Activated T-helper 1 cell treated with anti-CD3 and anti-CD28 coated beads, Interleukin-12 subunit alpha, Interleukin-12 subunit beta, Interleukin-2, Interleukin-4 antibody, amounts not matched to agents 30 ng/mL and 10 ng/mL and 1 ng/mL, durations not matched to agents 14 hours and 24 hours and 36 hours (primary cell): ENCODE data around the gene RNF20. TPM values are rescaled to one million over a fixed set of nuclear protein-coding genes. Genes with fewer than 3 reads are reported as not detected.
"Not testable (repeated sequence)": the region's sequence is repeated elsewhere in the genome, so short reads cannot be mapped to it uniquely, and the experiment has no call there.

Source experiments
- DNase-seq: peaks from one replicate; pipeline ENCODE4 v3.0.0; 2021; ENCODE audit warnings: low spot score
- H3K27ac Mint-ChIP-seq: one replicate; pipeline ENCODE4 v1.8.0; 2021; ENCODE audit warnings: mild to moderate bottlenecking, mixed read lengths
- H3K27me3 Mint-ChIP-seq: one replicate; pipeline ENCODE4 v1.8.0; 2022; ENCODE audit warnings: mild to moderate bottlenecking, moderate library complexity, mixed read lengths; ENCODE audit not compliant: insufficient read depth
- H3K36me3 Mint-ChIP-seq: one replicate; pipeline ENCODE4 v1.8.0; 2021; ENCODE audit warnings: low read depth, mixed read lengths
- H3K4me1 Mint-ChIP-seq: one replicate; pipeline ENCODE4 v1.8.0; 2021; ENCODE audit warnings: low read depth, mixed read lengths
- H3K4me3 Mint-ChIP-seq: one replicate; pipeline ENCODE4 v1.8.0; 2021; ENCODE audit warnings: mild to moderate bottlenecking, moderate library complexity, mixed read lengths
- H3K9me3 Mint-ChIP-seq: one replicate; pipeline ENCODE4 v1.8.0; 2021; ENCODE audit warnings: mixed read lengths
- intact Hi-C: fragments of 100-400 bp; cut with micrococcal nuclease; formaldehyde crosslinking; loops from one replicate; pipeline ENCODE4 v1.15.1; 2024
- total RNA-seq: library from RNA; stranded (reverse); gene quantifications from 2 replicates; pipeline ENCODE4 v1.2.3, GENCODE V29; 2022

The RNF20 gene
- total RNA-seq, 1 donor from 2014 or later, result 45.9 TPM

DNA sequence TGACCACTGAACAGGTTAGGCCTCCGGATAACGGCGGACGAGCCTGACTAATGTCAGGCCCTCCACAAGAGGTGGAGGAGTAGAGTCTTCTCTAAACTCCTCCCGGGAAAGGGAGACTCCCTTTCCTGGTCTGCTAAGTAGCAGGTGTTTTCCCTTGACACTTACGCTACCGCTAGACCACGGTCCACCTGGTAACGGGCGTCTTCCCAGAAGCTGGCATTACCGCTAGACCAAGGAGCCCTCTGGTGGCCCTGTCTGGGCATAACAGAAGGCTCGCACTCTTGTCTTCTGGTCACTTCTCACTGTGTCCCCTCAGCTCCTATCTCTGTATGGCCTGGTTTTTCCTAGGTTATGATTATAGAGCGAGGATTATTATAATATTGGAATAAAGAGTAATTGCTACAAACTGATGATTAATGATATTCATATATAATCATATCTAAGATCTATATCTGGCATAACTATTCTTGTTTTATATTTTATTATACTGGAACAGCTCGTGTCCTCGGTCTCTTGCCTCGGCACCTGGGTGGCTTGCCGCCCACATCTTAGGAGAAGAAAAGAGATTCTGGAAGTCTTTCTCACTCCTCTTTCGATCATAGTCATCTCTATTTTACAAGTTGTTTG lies 15.9 kb downstream of the RNF20 start:
- intact Hi-C loops, H3K27me3 Mint-ChIP-seq, H3K4me1 Mint-ChIP-seq, H3K9me3 Mint-ChIP-seq, H3K27ac Mint-ChIP-seq, DNase-seq, H3K4me3 Mint-ChIP-seq: not testable (repeated sequence)
- H3K36me3 Mint-ChIP-seq, result peaks cover 65% of the 10 kb centered on the region

DNA sequence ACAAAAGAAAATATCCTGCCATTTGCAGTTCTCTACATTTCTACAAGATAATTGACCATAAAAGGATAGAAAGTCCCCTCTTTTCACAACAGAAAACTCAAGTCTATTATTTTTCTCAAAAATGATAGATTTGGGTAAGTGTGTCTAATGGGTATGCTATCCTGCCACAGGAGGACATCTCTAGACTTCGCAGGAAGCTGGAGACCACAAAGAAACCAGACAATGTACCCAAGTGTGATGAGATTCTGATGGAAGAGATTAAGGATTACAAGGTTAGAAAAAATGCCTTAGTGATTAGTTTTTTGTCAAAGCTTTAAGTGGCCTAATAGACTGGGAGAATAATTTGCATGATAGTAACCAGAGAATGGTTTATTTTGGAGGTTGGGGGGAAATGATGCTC lies 28.1 kb downstream of the RNF20 start:
- peaks cover 9% of the 10 kb centered on the region for H3K4me1 Mint-ChIP-seq
- H3K27me3 Mint-ChIP-seq, result no peaks in the 10 kb centered on the region
- no peak overlapping the region for H3K27ac Mint-ChIP-seq
- intact Hi-C loops, result no loop called here
- H3K9me3 Mint-ChIP-seq, result peaks cover 22% of the 10 kb centered on the region
- no peak overlapping the region for H3K4me3 Mint-ChIP-seq
- no peak for DNase-seq
- H3K36me3 Mint-ChIP-seq, result peaks cover 65% of the 10 kb centered on the region

DNA sequence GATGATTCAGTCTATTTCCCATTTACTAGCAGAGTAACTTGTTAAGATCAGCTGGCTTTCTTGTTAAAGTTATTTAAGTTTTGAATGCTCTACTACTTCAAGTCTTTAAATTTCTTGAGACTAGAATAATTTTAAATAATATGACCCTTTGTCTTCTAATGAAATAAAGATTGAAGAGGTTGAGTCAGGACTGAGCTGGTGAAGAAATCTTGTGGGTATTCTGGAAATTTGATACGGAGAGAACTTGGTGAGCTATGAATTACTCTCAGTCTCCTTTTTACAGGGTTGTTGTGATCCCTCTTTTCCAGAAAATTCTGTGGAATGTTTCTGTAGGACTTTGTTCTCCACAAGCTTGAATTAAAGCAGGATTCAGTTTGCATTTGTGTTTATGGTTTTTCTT lies 29.3 kb downstream of the RNF20 start:
- Mint-ChIP-seq H3K4me3 (no peak overlapping the region), H3K27me3 (no peaks in the 10 kb centered on the region), H3K4me1 (peaks cover 16% of the 10 kb centered on the region), H3K36me3 (peaks cover 56% of the 10 kb centered on the region), H3K27ac (no peak overlapping the region), H3K9me3 (peaks cover 22% of the 10 kb centered on the region)
- DNase-seq, result no peak
- intact Hi-C loops, result no loop called here

DNA sequence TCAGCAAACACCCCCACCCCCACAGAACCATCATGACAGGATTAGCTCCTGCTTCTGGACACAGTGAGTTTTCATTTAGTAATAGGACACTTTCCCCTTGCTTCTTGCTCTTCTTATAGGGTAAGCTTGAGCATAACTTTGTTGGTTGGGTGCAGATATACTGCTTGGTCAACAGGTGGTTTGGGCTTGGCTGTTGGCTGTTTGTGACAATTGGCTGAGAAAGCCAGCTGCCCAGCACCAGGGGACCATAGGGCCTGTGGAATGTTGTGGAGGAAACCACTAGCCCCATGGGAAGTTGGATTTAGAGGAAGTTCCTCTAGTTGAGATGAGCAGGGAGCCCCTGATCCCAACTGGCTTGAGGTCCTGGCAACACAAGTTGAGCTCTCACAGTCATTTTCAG lies 30.6 kb downstream of the RNF20 start:
- Mint-ChIP-seq H3K4me3 (no peak overlapping the region), H3K4me1 (peaks cover 16% of the 10 kb centered on the region), H3K9me3 (peaks cover 9% of the 10 kb centered on the region), H3K36me3 (peaks cover 44% of the 10 kb centered on the region), H3K27ac (no peak overlapping the region), H3K27me3 (no peaks in the 10 kb centered on the region)
- intact Hi-C loops, result no loop called here
- no peak for DNase-seq

DNA sequence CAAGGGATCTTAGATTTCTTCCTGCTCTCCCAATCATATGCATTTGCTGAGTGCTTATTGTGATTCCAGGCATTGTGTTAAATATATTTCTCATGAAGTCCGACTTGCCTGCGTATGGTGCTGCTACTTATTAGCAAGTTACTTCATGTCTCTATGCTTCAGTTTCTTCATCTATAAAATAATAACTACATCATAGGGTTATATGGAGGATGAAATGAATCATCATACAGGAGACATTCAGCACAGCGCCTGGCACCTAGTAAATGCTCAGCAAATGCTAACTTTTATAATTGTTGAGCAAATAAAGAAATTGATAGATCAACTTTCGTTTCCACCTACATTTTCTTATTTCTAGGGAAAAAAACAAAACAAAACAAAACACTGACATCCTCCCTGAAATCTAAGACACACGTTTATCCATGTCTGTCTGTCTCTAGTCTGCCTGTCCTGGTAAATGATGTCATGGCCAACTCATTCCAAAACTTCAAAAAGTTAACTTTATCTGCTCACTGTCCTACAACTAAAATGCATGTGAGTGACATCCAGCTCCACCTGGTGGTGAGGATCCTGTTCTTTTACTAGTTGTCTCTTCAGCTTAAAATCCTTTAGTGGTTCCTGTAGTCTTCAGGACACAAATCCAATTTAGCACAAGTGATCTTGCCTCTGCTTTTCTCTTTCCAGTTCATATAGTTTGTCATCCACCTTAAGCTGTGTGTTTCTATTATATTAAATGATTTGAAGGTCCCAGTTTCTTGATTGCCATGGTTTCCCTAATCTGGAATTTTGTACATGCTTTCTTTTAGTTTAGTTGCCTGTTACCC lies 33.5 kb downstream of the RNF20 start:
- no peak for DNase-seq
- Mint-ChIP-seq H3K4me3 (no peak overlapping the region), H3K27me3 (no peaks in the 10 kb centered on the region), H3K27ac (no peak overlapping the region), H3K36me3 (peaks cover 21% of the 10 kb centered on the region), H3K4me1 (peaks cover 23% of the 10 kb centered on the region), H3K9me3 (no peaks in the 10 kb centered on the region)
- intact Hi-C loops, result loop anchor here (1.0 kb wide), 1 partner anchor 108 kb away; no protein-coding TSS in a partner anchor

DNA sequence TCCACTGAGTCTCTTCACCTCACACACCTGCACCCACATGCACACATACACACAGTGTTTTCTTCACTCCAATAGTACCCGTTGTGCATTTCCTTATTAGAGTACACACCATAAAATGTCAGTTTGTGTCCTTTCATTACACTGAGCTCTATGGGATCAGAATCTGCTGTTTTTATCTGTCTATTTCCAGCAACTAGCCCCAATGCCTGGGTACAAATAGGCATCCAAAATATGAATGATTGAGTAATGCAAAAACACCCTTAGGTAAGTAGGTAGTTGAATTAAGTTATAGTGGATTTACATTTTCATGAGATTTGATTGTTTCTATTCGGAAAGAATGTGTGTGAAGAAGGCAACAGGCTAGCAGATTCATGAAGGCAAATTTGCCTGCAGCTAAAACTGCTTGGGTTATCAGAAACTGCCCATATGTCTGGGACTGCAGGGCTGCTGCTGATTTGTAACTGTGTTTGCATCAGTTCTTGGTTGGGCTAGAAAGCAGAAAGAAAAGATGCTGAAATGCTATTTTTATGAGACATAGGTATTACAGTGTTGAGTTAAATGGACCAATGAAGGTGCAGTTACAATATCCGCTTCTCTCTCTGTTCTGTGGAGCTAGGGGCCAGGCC lies 34.2 kb downstream of the RNF20 start:
- no peaks in the 10 kb centered on the region for H3K9me3 Mint-ChIP-seq
- no peak overlapping the region for H3K4me3 Mint-ChIP-seq
- peaks cover 28% of the 10 kb centered on the region for H3K4me1 Mint-ChIP-seq
- no peak overlapping the region for H3K27ac Mint-ChIP-seq
- DNase-seq, result no peak
- intact Hi-C loops, result loop anchor here (1.0 kb wide), 1 partner anchor 109 kb away; no protein-coding TSS in a partner anchor
- no peaks in the 10 kb centered on the region for H3K27me3 Mint-ChIP-seq
- H3K36me3 Mint-ChIP-seq, result peaks cover 16% of the 10 kb centered on the region

DNA sequence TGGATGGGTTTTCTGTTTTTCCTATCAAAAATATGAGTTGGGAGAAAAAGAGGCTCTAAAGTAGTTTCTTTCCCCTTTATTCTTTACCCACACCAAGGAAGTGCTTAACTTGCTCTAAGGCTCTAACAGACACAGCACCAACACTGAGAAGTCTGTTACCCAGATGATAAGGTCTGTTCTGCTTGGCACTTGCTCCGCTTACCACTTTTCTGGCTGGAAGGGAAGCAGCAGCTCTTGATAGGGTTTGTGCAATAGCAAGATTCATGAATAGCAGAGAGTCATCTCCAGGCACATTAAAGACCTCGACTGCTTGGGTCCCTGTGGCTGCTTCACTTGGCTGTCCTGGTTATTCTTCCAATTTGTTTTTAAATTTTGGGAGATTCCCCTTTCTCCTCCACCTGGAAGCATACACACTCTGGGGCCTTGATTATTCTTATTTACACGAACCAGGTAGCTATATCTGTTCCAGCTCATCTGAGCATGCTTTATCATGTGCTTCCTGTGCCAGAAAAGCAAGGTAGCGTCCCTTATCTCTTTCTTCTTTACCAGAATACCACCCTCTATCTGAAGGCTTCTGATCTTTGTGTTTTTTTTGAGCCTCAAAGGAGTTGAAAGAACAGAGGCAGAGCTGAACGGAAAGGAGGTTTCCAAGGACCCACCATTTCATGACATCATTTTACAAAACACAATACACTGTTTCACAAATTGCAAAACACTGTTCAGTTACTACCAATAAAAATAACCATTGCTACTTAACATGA lies 36.3 kb downstream of the RNF20 start:
- intact Hi-C loops, result no loop called here
- H3K36me3 Mint-ChIP-seq, result peaks cover 7% of the 10 kb centered on the region
- peak overlapping the region; percentile 63 for H3K27ac Mint-ChIP-seq
- no peak for DNase-seq
- peaks cover 45% of the 10 kb centered on the region for H3K4me1 Mint-ChIP-seq
- no peaks in the 10 kb centered on the region for H3K9me3 Mint-ChIP-seq
- no peak overlapping the region for H3K4me3 Mint-ChIP-seq
- H3K27me3 Mint-ChIP-seq, result no peaks in the 10 kb centered on the region

DNA sequence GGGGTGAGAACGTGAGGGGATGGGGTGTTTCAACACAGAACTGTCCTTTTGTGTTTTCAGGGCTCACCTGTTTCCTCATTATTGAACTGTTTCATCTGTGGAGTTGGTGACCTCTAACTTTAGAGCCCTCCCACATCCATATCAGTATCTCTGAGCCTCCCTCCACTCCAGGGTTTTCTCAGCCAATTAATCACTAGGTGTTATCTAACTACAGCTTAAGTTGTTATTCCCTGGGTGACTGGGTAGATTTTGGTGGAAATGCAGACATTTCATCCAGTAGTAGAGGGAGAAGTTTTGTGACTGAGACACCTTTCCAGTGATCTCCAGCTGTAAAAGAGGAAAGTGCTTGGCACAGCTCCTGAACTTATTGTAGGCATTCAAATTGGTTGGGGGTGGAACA lies 37.5 kb downstream of the RNF20 start:
- no peaks in the 10 kb centered on the region for H3K27me3 Mint-ChIP-seq
- peaks cover 5% of the 10 kb centered on the region for H3K36me3 Mint-ChIP-seq
- no peak for DNase-seq
- peaks cover 45% of the 10 kb centered on the region for H3K4me1 Mint-ChIP-seq
- H3K9me3 Mint-ChIP-seq, result no peaks in the 10 kb centered on the region
- no peak overlapping the region for H3K27ac Mint-ChIP-seq
- no peak overlapping the region for H3K4me3 Mint-ChIP-seq
- intact Hi-C loops, result no loop called here

DNA sequence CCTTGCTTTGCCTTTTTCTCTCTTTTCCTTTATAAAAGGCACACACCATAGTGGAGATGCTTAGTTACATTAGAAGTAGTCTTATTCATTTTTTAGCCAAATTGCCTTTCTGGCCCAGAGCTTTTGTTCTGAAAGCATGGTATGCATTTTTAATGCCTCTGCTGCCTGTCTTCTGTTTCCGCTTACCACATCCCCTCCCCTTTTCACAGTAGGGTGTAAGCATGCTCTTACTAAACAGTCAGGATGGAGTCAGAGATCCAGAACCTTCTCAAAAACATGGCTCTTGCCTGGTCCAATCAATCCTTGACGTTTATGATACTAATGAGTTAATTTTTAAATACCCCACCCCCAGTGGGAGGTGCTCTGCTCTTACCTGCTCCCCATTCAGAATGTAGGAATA lies 38.7 kb downstream of the RNF20 start:
- H3K27ac Mint-ChIP-seq, result no peak overlapping the region
- peaks cover 7% of the 10 kb centered on the region for H3K36me3 Mint-ChIP-seq
- peaks cover 39% of the 10 kb centered on the region for H3K4me1 Mint-ChIP-seq
- no peak overlapping the region for H3K4me3 Mint-ChIP-seq
- no peaks in the 10 kb centered on the region for H3K27me3 Mint-ChIP-seq
- DNase-seq, result no peak
- intact Hi-C loops, result no loop called here
- H3K9me3 Mint-ChIP-seq, result no peaks in the 10 kb centered on the region

DNA sequence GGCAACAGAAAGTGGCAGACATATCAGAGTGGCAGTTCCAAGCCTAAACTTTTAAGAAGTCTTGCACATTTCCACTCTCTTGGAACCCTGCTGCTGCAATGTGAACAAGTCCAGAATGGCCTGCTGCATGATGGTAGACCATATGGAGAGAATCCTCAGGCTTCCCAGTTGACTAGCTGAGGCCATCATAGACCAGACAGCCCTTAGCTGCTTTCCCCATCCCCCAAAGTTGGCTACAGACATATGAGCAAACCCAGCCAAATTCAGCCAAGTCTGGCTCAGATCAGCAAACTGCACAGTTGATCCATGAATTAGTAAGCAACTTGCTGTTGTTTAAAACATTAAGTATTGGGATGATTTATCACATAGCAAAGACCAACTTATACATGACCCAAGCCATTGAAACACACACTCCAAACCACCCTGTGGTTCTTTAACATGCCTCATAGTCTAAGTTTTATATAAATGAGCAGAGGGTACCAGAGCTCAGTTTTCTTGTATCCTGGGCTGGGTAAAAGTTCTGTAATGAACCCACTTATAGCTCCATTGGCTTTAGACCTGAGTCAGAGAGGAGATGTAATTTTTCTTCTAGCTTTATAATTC lies 41.2 kb downstream of the RNF20 start:
- H3K4me1 Mint-ChIP-seq, result peaks cover 38% of the 10 kb centered on the region
- no peak for DNase-seq
- no peak overlapping the region for H3K27ac Mint-ChIP-seq
- no peaks in the 10 kb centered on the region for H3K27me3 Mint-ChIP-seq
- H3K36me3 Mint-ChIP-seq, result peaks cover 5% of the 10 kb centered on the region
- H3K9me3 Mint-ChIP-seq, result no peaks in the 10 kb centered on the region
- intact Hi-C loops, result no loop called here
- H3K4me3 Mint-ChIP-seq, result no peak overlapping the region

DNA sequence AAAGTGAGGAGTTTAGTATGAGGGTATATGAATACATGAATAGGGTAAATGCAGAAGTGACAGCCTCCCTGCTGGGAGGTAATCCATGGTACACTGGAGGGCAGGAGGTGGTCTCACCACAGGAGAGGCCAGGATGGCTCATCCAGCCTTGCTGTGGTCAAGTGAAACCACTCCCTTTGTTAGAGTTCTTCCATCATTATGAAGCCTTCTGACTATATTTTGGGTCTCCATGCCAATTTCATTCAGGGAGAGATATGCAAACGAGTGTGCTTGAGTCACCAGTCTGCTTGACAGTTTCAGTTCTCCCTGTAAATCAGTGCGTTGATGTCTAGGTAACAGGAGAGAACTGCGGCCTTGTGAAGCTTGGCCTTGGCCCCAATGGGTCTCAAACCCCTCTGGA lies 44.7 kb downstream of the RNF20 start:
- no peak overlapping the region for H3K4me3 Mint-ChIP-seq

DNA sequence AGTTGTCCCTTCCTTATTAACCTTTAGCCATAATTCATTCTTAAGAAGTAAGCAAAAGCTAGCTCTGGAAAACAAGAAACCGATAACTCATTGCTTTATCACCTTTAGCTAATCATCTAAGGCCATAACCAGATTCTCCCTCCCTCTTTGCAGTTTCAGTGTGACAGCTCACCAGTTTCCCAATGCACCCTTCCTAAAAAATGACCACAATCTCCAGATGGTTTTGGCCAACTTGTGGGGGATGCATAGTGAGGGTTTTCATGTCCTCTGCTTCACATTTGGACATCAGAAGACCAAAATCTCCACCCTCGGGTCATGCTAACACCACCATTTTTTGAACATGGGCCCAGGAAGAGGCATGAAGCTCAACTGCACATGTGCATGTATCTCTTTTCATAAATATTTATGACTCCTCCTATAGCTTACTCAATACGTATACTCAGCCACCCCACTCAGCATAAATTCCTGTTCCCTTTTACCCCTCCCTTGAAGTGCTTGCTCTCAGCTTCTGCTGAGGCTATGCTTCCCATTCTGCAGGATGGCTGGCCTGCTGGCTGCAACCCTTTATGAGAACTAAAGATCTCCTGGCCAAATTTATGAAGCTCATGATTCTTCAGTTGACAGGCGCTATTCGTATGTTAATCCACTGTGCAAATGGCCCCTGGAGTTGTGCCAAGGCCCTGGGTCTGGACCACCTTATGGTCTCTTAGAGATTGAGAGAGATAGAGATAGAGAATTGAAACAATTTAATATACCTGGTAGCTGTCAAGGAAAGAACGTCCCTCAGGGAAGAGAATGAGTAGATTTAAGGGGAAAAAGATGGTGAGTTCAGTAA lies 46.3 kb downstream of the RNF20 start:
- H3K27me3 Mint-ChIP-seq, result no peaks in the 10 kb centered on the region
- no peak for DNase-seq
- intact Hi-C loops, result no loop called here
- H3K4me3 Mint-ChIP-seq, result no peak overlapping the region
- peaks cover 3% of the 10 kb centered on the region for H3K36me3 Mint-ChIP-seq
- no peak overlapping the region for H3K27ac Mint-ChIP-seq
- H3K4me1 Mint-ChIP-seq, result no peaks in the 10 kb centered on the region
- no peaks in the 10 kb centered on the region for H3K9me3 Mint-ChIP-seq

More for the DNA sequence above, 44.7 kb downstream of the RNF20 start:
- intact Hi-C loops, result no loop called here
- DNase-seq, result no peak
- no peaks in the 10 kb centered on the region for H3K27me3 Mint-ChIP-seq
- no peak overlapping the region for H3K27ac Mint-ChIP-seq
- H3K9me3 Mint-ChIP-seq, result no peaks in the 10 kb centered on the region
- H3K4me1 Mint-ChIP-seq, result peaks cover 11% of the 10 kb centered on the region
- H3K36me3 Mint-ChIP-seq, result peaks cover 5% of the 10 kb centered on the region
